IMR-90 (cell line): Measurements from ENCODE around the gene FAM98B. TPM values are rescaled to one million over a fixed set of nuclear protein-coding genes. Genes with fewer than 3 reads are reported as not detected.

ENCODE experiments used
- ATAC-seq: fragments of 200-7000 bp; cut with Tn5 transposase; 2 replicates; pipeline ENCODE4 v1.9.1; 2020; ENCODE audit warnings: low read depth, mild to moderate bottlenecking, moderate library complexity
- BruUV-seq: library from RNA; stranded (reverse); fragments of 400-500 nt; replicated peaks from 2 replicates; lab custom pipeline; 2021; lab: Mats Ljungman, UMichigan
- CTCF ChIA-PET: fragments of 300-600 bp; formaldehyde crosslinking; extraction: SDS; loops from one replicate; lab custom pipeline; 2021; ENCODE audit warnings: antibody characterized with exemption; lab: Yijun Ruan, JAX
- POLR2A ChIA-PET: fragments of 300-600 bp; sonication (Branson Sonifier 250); formaldehyde crosslinking; loops from one replicate; lab custom pipeline; 2022; ENCODE audit warnings: antibody characterized with exemption; ENCODE audit not compliant: unreplicated experiment; lab: Charles Lee
- DNase-seq: peaks from one replicate; pipeline ENCODE4 v3.0.0; 2013
- H2AFZ ChIP-seq: replicated peaks from 2 replicates; pipeline ENCODE3; 2013; ENCODE audit warnings: low read length, mild to moderate bottlenecking; ENCODE audit not compliant: poor library complexity
- H2AK5ac ChIP-seq: 2 replicates; pipeline ENCODE4 v1.6.1; 2013; ENCODE audit warnings: low read depth, low read length, inconsistent platforms
- H2AK9ac ChIP-seq: replicated peaks from 2 replicates; pipeline ENCODE3; 2013; ENCODE audit warnings: mild to moderate bottlenecking, low read depth, low read length, moderate library complexity; ENCODE audit not compliant: poor library complexity
- H2BK120ac ChIP-seq: 2 replicates; pipeline ENCODE4 v1.6.1; 2013; ENCODE audit warnings: low read depth, low read length, inconsistent platforms
- H2BK15ac ChIP-seq: 3 replicates; pipeline ENCODE4 v1.6.1; 2013; ENCODE audit warnings: low read depth, low read length, inconsistent platforms
- H2BK20ac ChIP-seq: 2 replicates; pipeline ENCODE4 v1.6.1; 2013; ENCODE audit warnings: low read depth, mild to moderate bottlenecking, inconsistent platforms, low read length, moderate library complexity
- H2BK5ac ChIP-seq: 2 replicates; pipeline ENCODE4 v1.6.1; 2013; ENCODE audit warnings: mild to moderate bottlenecking, low read depth, low read length, inconsistent platforms; ENCODE audit not compliant: poor library complexity, severe bottlenecking
- H3K14ac ChIP-seq: replicated peaks from 2 replicates; pipeline ENCODE4 v1.6.1; 2013; ENCODE audit warnings: low read depth, low read length, inconsistent platforms
- H3K18ac ChIP-seq: 2 replicates; pipeline ENCODE4 v1.6.1; 2013; ENCODE audit warnings: low read depth, low read length, control low read depth
- H3K23ac ChIP-seq: 2 replicates; pipeline ENCODE4 v1.6.1; 2013; ENCODE audit warnings: low read depth, low read length, inconsistent platforms
- H3K27ac ChIP-seq: 2 replicates; pipeline ENCODE4 v1.5.1; 2013; ENCODE audit warnings: mild to moderate bottlenecking, control low read depth, low read length; ENCODE audit not compliant: insufficient read depth
- H3K27me3 ChIP-seq: 2 replicates; pipeline ENCODE4 v1.6.1; 2013; ENCODE audit warnings: low read length; ENCODE audit not compliant: control insufficient read depth, insufficient read depth
- H3K36me3 ChIP-seq: 2 replicates; pipeline ENCODE4 v1.6.1; 2013; ENCODE audit warnings: low read length, mixed read lengths; ENCODE audit not compliant: control insufficient read depth, insufficient read depth
- H3K4ac ChIP-seq: 2 replicates; pipeline ENCODE4 v1.6.1; 2013; ENCODE audit warnings: low read depth, low read length, inconsistent platforms
- H3K4me1 ChIP-seq: 2 replicates; pipeline ENCODE4 v1.6.1; 2013; ENCODE audit warnings: low read length, mixed read lengths; ENCODE audit not compliant: control insufficient read depth, insufficient read depth
- H3K4me2 ChIP-seq: 2 replicates; pipeline ENCODE4 v1.6.1; 2013; ENCODE audit warnings: low read depth, mild to moderate bottlenecking, control low read depth, low read length, moderate library complexity
- H3K4me3 ChIP-seq: 2 replicates; pipeline ENCODE4 v1.5.1; 2013; ENCODE audit warnings: low read depth, mild to moderate bottlenecking, control low read depth, low read length, moderate library complexity; ENCODE audit not compliant: insufficient read depth
- H3K56ac ChIP-seq: 2 replicates; pipeline ENCODE4 v1.6.1; 2013; ENCODE audit warnings: low read length, inconsistent platforms; ENCODE audit not compliant: insufficient read depth; ENCODE audit errors: extremely low read depth
- H3K79me1 ChIP-seq, 2 experiments: 2 replicates each; pipeline ENCODE4 v1.6.1; 2013; ENCODE audit warnings: low read length in 2 of 2, inconsistent platforms in 1 of 2, low read depth in 1 of 2
- H3K9ac ChIP-seq: 2 replicates; pipeline ENCODE4 v1.6.1; 2013; ENCODE audit warnings: low read depth, low read length, control low read depth
- H3K9me1 ChIP-seq: 2 replicates; pipeline ENCODE4 v1.6.1; 2013; ENCODE audit warnings: low read length, inconsistent platforms; ENCODE audit not compliant: insufficient read depth
- H3K9me3 ChIP-seq: 2 replicates; pipeline ENCODE4 v1.6.1; 2013; ENCODE audit warnings: low read length; ENCODE audit not compliant: control insufficient read depth, insufficient read depth
- H4K20me1 ChIP-seq: 2 replicates; pipeline ENCODE4 v1.6.1; 2013; ENCODE audit warnings: low read length, inconsistent platforms; ENCODE audit not compliant: insufficient read depth
- H4K5ac ChIP-seq: 2 replicates; pipeline ENCODE4 v1.6.1; 2013; ENCODE audit warnings: mild to moderate bottlenecking, low read depth, low read length, control low read depth
- H4K8ac ChIP-seq, 2 experiments: 2 replicates each; pipeline ENCODE4 v1.6.1; 2013; ENCODE audit warnings: low read depth in 2 of 2, low read length in 2 of 2, control low read depth in 1 of 2, inconsistent platforms in 1 of 2
- H4K91ac ChIP-seq: 2 replicates; pipeline ENCODE4 v1.6.1; 2013; ENCODE audit warnings: low read depth, low read length, inconsistent platforms; ENCODE audit not compliant: insufficient read depth
- CEBPB ChIP-seq: IDR thresholded peaks from 2 replicates; pipeline ENCODE4 v1.6.1; 2012; ENCODE audit warnings: low read depth, low read length, improper control_type of control experiment
- CHD1 ChIP-seq: IDR thresholded peaks from 2 replicates; pipeline ENCODE4 v1.6.1; 2012; ENCODE audit warnings: low read depth, low read length, improper control_type of control experiment
- CTCF ChIP-seq: conservative IDR thresholded peaks from 2 replicates; pipeline ENCODE4 v1.5.1; 2012; ENCODE audit warnings: mild to moderate bottlenecking, low read depth, low read length, improper control_type of control experiment
- ELK1 ChIP-seq: fragments of 150-350 bp; IDR thresholded peaks from 2 replicates; pipeline ENCODE4 v1.6.1; 2016; ENCODE audit warnings: low read depth, mild to moderate bottlenecking, low read length, moderate library complexity, borderline replicate concordance
- FOS ChIP-seq: fragments of 150-350 bp; IDR thresholded peaks from 2 replicates; pipeline ENCODE4 v1.6.1; 2016; ENCODE audit warnings: low read depth, low read length
- MAFK ChIP-seq: IDR thresholded peaks from 2 replicates; pipeline ENCODE4 v1.6.1; 2012; ENCODE audit warnings: low read depth, low read length, improper control_type of control experiment
- MAZ ChIP-seq: IDR thresholded peaks from 2 replicates; pipeline ENCODE4 v1.6.1; 2012; ENCODE audit warnings: low read depth, mild to moderate bottlenecking, low read length, improper control_type of control experiment, moderate library complexity, borderline replicate concordance
- MXI1 ChIP-seq: IDR thresholded peaks from 2 replicates; pipeline ENCODE4 v1.6.1; 2012; ENCODE audit warnings: low read depth, mild to moderate bottlenecking, low read length, moderate library complexity, borderline replicate concordance
- NFE2L2 ChIP-seq: fragments of 150-350 bp; IDR thresholded peaks from 2 replicates; pipeline ENCODE4 v1.6.1; 2016; ENCODE audit warnings: low read depth, mild to moderate bottlenecking, low read length
- POLR2A ChIP-seq: IDR thresholded peaks from 2 replicates; pipeline ENCODE4 v1.6.1; 2012; ENCODE audit warnings: mild to moderate bottlenecking, low read depth, low read length
- RCOR1 ChIP-seq: IDR thresholded peaks from 2 replicates; pipeline ENCODE4 v1.6.1; 2012; ENCODE audit warnings: mild to moderate bottlenecking, low read length, improper control_type of control experiment; ENCODE audit not compliant: insufficient replicate concordance
- SMC3 ChIP-seq: fragments of 150-350 bp; IDR thresholded peaks from 2 replicates; pipeline ENCODE4 v1.6.1; 2016; ENCODE audit warnings: low read depth, mild to moderate bottlenecking, antibody characterized with exemption, low read length, moderate library complexity
- USF2 ChIP-seq: fragments of 150-350 bp; IDR thresholded peaks from 2 replicates; pipeline ENCODE4 v1.6.1; 2017; ENCODE audit warnings: mild to moderate bottlenecking, antibody characterized with exemption, low read length, low read depth
- WGBS, 2 experiments: methylation state at CpG; one replicate each; pipeline versions ENCODE4 v1.1.5 to v1.1.7; 2013; ENCODE audit warnings: missing lambda C conversion rate in 2 of 2; ENCODE audit not compliant: insufficient read length in 1 of 2; ENCODE audit errors: extremely low coverage in 2 of 2; 5-methylcytosine and 5-hydroxymethylcytosine counted together
- dilution Hi-C: fragments of 300-500 bp; cut with HindIII; formaldehyde crosslinking; loops from one replicate; pipeline ENCODE4 v1.14.3; 2018; ENCODE audit warnings: low sequenced_read_pairs; ENCODE audit not compliant: unreplicated experiment
- in situ Hi-C: fragments of 300-500 bp; cut with MboI; formaldehyde crosslinking; loops from 3 replicates; pipeline ENCODE4 v1.14.3; 2019; ENCODE audit warnings: low sequenced_read_pairs, inconsistent platforms, mixed read lengths
- intact Hi-C: fragments of 100-400 bp; cut with micrococcal nuclease; formaldehyde crosslinking; loops from 2 replicates; pipeline ENCODE4 v1.10.0; 2022
- polyA plus RNA-seq, 3 experiments: library from polyadenylated mRNA; depleted of rRNA; stranded (reverse); fragments of >200 nt; gene quantifications; 2 replicates each; pipeline ENCODE4 v1.2.3, GENCODE V29; 2012; ENCODE audit warnings: low replicate concordance in 1 of 3
- total RNA-seq: library from RNA; depleted of rRNA; stranded (reverse); fragments of >200 nt; gene quantifications from 2 replicates; pipeline ENCODE4 v1.2.3, GENCODE V29; 2012

The FAM98B gene
- total and polyA plus RNA-seq, 2 of the 4 experiments (the other 2 are of a cell fraction) = 2.7 to 12.2 TPM

GRCh38 chr15:38507570-38507969, 53.6 kb downstream of the FAM98B start:
- TF ChIP-seq POLR2A (no peak), FOS (no peak), SMC3 (no peak), RCOR1 (no peak), CTCF (no peak), USF2 (no peak), CHD1 (no peak), NFE2L2 (no peak), MAFK (no peak), CEBPB (no peak), ELK1 (no peak), MXI1 (no peak), MAZ (no peak)
- Histone ChIP-seq H3K4ac (no peak overlapping the region), H3K79me1 (no peaks in the 10 kb centered on the region), H4K5ac (no peak overlapping the region), H2BK120ac (no peak overlapping the region), H3K27ac (no peak overlapping the region), H3K27me3 (no peaks in the 10 kb centered on the region), H3K9me1 (no peaks in the 10 kb centered on the region), H2AK9ac (peak overlapping the region; percentile 15), H4K20me1 (no peaks in the 10 kb centered on the region), H2AK5ac (no peak overlapping the region), H3K4me3 (no peak overlapping the region), H2BK5ac (no peak overlapping the region), H2BK20ac (no peak overlapping the region), H3K14ac (no peak overlapping the region), H4K91ac (no peak overlapping the region), H3K4me1 (no peaks in the 10 kb centered on the region; the same call in 1 of the 2 replicates), H2BK15ac (no peak overlapping the region), H2AFZ (no peak overlapping the region), H3K9me3 (no peaks in the 10 kb centered on the region), H3K9ac (no peak overlapping the region), H3K36me3 (no peaks in the 10 kb centered on the region), H3K23ac (no peak overlapping the region), H4K8ac (no peak overlapping the region), H3K18ac (no peak overlapping the region), H3K4me2 (no peak overlapping the region), H3K56ac (no peak overlapping the region)
- BruUV-seq = no TSS peak
- POLR2A ChIA-PET = interaction anchor here (0.6 kb wide), 1 partner anchor 944 kb away, joined by 3 read pairs; no protein-coding TSS in a partner anchor
- 90% methylated on average over 3 of the region's 7 CpGs; no CpG with 5 or more reads in 1 of the 2 experiments for WGBS, 2 experiments
- DNase-seq (no peak), ATAC-seq (no peak)
- CTCF ChIA-PET = interaction anchor here (0.5 kb wide), 1 partner anchor 38 kb away, joined by 3 read pairs; no protein-coding TSS in a partner anchor
- in situ Hi-C loops = no loop called here
- intact Hi-C loops = no loop called here
- dilution Hi-C loops = no loop called here
